ENCODE measurements around the gene ZNF738. TPM values are rescaled to one million over a fixed set of nuclear protein-coding genes. Genes with fewer than 3 reads are reported as not detected.

The ZNF738 gene
- total RNA-seq, 1 donor from 2014 or later = 3.3 TPM

DNA sequence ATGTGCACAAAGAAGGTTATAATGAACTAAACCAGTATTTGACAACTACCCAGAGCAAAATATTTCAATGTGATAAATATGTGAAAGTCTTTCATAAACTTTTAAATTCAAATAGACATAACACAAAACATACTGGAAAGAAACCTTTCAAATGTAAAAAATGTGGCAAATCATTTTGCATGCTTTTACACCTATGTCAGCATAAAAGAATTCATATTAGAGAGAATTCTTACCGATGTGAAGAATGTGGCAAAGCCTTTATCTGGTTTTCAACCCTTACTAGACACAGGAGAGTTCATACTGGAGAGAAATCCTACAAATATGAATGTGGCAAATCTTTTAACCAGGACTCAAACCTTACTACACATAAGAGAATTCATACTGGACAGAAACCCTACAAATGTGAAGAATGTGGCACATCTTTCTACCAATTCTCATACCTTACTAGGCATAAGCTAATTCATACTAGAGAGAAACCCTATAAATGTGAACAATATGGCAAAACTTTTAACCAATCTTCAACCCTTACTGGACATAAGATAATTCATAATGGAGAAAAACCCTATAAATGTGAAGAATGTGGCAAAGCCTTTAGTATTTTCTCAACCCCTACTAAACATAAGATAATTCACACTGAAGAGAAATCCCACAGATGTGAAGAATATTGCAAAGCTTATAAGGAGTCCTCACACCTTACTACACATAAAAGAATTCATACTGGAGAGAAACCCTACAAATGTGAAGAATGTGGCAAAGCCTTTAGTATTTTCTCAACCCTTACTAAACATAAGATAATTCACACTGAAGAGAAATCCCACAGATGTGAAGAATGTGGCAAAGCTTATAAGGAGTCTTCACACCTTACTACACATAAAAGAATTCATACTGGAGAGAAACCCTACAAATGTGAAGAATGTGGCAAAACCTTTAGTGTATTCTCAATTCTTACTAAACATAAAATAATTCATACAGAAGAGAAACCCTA is 64.5 kb downstream of the ZNF738 start:
- TF ChIP-seq, protein P1, sequence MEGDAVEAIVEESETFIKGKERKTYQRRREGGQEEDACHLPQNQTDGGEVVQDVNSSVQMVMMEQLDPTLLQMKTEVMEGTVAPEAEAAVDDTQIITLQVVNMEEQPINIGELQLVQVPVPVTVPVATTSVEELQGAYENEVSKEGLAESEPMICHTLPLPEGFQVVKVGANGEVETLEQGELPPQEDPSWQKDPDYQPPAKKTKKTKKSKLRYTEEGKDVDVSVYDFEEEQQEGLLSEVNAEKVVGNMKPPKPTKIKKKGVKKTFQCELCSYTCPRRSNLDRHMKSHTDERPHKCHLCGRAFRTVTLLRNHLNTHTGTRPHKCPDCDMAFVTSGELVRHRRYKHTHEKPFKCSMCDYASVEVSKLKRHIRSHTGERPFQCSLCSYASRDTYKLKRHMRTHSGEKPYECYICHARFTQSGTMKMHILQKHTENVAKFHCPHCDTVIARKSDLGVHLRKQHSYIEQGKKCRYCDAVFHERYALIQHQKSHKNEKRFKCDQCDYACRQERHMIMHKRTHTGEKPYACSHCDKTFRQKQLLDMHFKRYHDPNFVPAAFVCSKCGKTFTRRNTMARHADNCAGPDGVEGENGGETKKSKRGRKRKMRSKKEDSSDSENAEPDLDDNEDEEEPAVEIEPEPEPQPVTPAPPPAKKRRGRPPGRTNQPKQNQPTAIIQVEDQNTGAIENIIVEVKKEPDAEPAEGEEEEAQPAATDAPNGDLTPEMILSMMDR (IDR thresholded peaks at IDR 0.05; ENCODE audit: borderline replicate concordance) = no peak
- H3K4me1 ChIP-seq = no peaks in the 10 kb centered on the region
- no peaks in the 10 kb centered on the region for H3K27me3 ChIP-seq (ENCODE audit: low read depth)
- no peak overlapping the region for H3K4me3 ChIP-seq
- peaks cover 71% of the 10 kb centered on the region for H3K36me3 ChIP-seq
- no peak for DNase-seq
- no peak overlapping the region for H3K27ac ChIP-seq (replicated peaks)
- intact Hi-C loops (cut with micrococcal nuclease) = no loop called here
- peaks cover 100% of the 10 kb centered on the region for H3K9me3 ChIP-seq (replicated peaks)

Other genes starting within 250 kb of the ZNF738 start
- gene ZNF431, start 217.0 kb upstream of the ZNF738 start, total RNA-seq = 12.4 TPM
- 4.5 TPM for gene ZNF708, start 29.6 kb upstream of the ZNF738 start, total RNA-seq
- 12.0 TPM for gene ZNF493, start 38.1 kb downstream of the ZNF738 start, total RNA-seq
- 10.0 TPM for gene ZNF429, start 146.6 kb downstream of the ZNF738 start, total RNA-seq